HL-60 (cell line): ENCODE results near the gene MAN1A2.
A peak's percentile ranks its signal among the peaks of the same experiment; 100 is the strongest.

Experiments
- DNase-seq, 2 experiments: peaks; one replicate each; pipeline ENCODE4 v3.0.0-alpha.2; 2010 to 2020; ENCODE audit warnings: low read depth in 1 of 2, low spot score in 1 of 2
- H3K27ac ChIP-seq: fragments of 250-450 bp; sonication (Bioruptor Pico); replicated peaks from 2 replicates; pipeline ENCODE4 v1.5.1; 2020; ENCODE audit warnings: mild to moderate bottlenecking, moderate library complexity
- H3K27me3 ChIP-seq: fragments of 250-450 bp; sonication (Bioruptor Pico); 2 replicates; pipeline ENCODE4 v1.5.1; 2021; ENCODE audit warnings: mild to moderate bottlenecking, moderate library complexity; ENCODE audit not compliant: insufficient read depth, poor library complexity, severe bottlenecking
- H3K4me3 ChIP-seq: replicated peaks from 2 replicates; pipeline ENCODE4 v1.5.1; 2011; ENCODE audit warnings: mild to moderate bottlenecking, control low read depth, low read length; ENCODE audit not compliant: insufficient read depth
- GABPA ChIP-seq: IDR thresholded peaks from 2 replicates; pipeline ENCODE4 v1.6.1; 2012; ENCODE audit warnings: low read depth
- POLR2AphosphoS5 ChIP-seq: IDR thresholded peaks from 2 replicates; pipeline ENCODE4 v1.6.1; 2012; ENCODE audit warnings: low read depth
- SPI1 ChIP-seq: IDR thresholded peaks from 2 replicates; pipeline ENCODE4 v1.6.1; 2012; ENCODE audit warnings: low read depth, mild to moderate bottlenecking, borderline replicate concordance
- TF ChIP-seq, protein P1 (sequence below): IDR thresholded peaks from one replicate; pipeline ENCODE4 v1.5.1; 2011; ENCODE audit warnings: low read length, control low read depth, inconsistent platforms; ENCODE audit not compliant: insufficient read depth
- TF ChIP-seq, protein P2 (sequence below): IDR thresholded peaks from 2 replicates; pipeline ENCODE4 v1.6.1; 2012; ENCODE audit warnings: low read depth; ENCODE audit not compliant: insufficient replicate concordance

Gene MAN1A2

DNA sequence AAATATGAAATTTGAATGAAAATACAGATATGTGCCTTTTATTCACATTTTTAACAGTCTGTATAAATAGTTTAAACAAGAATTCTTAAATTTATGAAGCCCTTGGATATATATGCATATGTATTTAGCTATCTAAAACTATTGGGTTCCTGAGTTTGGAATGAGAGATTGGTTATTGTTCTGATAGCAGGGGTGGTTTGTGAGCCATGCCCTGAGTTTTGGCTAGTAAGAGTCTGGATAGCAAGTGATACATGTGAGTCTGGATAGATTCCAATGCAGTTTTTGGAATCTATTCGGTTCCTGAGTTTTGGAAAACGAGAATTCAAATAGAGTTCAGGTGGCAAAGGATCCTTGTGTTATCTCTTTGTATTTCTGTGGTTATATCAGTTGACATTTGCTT, 2.8 kb downstream of the MAN1A2 start:
- H3K27me3 ChIP-seq, result no peaks in the 10 kb centered on the region
- H3K27ac ChIP-seq, result no peak overlapping the region
- TF ChIP-seq SPI1, result no peak
- peak overlapping the region; percentile 2; the same call in 1 of the 2 replicates for H3K4me3 ChIP-seq
- no peak for DNase-seq

DNA sequence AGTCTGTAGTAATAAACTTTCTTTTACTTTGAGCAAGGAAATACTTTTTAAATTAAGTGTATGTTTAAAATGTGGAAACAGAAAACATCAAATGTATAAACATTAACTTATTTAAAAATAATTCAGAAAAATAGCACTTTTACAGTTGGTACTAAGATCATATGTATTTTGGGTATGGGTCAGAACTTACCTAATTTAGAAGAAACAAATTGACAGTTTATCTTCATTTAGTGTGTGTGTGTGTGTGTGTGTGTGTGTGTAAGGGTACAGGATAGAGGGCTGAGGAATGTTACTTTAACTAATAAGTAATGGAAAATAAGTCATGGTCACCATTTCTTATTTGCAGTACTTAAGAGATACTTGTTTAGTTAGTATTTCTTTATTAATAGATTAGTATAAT, 3.3 kb downstream of the MAN1A2 start:
- Histone ChIP-seq H3K27me3 (no peaks in the 10 kb centered on the region), H3K4me3 (peak overlapping the region; percentile 2; the same call in 1 of the 2 replicates), H3K27ac (no peak overlapping the region)
- DNase-seq, result no peak
- TF ChIP-seq POLR2AphosphoS5, result no peak
- TF ChIP-seq, protein P1, sequence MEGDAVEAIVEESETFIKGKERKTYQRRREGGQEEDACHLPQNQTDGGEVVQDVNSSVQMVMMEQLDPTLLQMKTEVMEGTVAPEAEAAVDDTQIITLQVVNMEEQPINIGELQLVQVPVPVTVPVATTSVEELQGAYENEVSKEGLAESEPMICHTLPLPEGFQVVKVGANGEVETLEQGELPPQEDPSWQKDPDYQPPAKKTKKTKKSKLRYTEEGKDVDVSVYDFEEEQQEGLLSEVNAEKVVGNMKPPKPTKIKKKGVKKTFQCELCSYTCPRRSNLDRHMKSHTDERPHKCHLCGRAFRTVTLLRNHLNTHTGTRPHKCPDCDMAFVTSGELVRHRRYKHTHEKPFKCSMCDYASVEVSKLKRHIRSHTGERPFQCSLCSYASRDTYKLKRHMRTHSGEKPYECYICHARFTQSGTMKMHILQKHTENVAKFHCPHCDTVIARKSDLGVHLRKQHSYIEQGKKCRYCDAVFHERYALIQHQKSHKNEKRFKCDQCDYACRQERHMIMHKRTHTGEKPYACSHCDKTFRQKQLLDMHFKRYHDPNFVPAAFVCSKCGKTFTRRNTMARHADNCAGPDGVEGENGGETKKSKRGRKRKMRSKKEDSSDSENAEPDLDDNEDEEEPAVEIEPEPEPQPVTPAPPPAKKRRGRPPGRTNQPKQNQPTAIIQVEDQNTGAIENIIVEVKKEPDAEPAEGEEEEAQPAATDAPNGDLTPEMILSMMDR, result no peak
- no peak for TF ChIP-seq GABPA
- TF ChIP-seq, protein P2, sequence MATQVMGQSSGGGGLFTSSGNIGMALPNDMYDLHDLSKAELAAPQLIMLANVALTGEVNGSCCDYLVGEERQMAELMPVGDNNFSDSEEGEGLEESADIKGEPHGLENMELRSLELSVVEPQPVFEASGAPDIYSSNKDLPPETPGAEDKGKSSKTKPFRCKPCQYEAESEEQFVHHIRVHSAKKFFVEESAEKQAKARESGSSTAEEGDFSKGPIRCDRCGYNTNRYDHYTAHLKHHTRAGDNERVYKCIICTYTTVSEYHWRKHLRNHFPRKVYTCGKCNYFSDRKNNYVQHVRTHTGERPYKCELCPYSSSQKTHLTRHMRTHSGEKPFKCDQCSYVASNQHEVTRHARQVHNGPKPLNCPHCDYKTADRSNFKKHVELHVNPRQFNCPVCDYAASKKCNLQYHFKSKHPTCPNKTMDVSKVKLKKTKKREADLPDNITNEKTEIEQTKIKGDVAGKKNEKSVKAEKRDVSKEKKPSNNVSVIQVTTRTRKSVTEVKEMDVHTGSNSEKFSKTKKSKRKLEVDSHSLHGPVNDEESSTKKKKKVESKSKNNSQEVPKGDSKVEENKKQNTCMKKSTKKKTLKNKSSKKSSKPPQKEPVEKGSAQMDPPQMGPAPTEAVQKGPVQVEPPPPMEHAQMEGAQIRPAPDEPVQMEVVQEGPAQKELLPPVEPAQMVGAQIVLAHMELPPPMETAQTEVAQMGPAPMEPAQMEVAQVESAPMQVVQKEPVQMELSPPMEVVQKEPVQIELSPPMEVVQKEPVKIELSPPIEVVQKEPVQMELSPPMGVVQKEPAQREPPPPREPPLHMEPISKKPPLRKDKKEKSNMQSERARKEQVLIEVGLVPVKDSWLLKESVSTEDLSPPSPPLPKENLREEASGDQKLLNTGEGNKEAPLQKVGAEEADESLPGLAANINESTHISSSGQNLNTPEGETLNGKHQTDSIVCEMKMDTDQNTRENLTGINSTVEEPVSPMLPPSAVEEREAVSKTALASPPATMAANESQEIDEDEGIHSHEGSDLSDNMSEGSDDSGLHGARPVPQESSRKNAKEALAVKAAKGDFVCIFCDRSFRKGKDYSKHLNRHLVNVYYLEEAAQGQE, result no peak
- no peak for TF ChIP-seq SPI1

DNA sequence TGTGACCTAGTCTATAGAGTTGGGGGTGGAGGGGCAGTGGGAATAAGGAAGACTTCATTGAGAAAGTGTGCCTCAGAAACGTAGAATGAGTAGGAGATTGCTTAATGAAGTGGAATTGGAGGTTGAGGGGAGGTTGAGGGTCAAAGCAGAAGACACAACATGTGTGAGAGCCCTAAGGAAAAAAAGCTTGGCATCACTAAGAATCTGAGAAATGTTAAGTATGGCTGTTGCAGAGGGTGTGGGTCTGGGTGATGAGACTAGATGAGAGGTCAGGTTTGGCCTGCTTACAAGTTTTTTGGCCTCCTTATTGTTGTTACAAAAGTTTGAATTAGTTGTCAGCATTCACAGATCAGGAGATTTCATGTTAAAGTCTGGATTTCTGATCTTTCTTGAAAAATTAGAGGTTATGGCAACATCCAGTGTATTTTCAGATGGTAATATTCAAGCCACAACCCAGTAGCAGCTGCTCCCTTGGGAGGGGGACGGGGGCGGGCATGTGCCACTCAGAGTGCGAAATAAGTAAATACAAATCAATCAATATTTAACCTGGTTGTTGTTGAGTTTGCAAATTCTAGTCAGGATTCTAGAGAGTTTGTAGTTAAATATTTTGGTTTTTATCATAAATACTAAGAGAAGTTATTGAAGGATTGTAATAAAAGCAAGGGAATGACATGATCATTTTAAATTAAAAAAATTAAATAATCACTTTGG, 4.3 kb downstream of the MAN1A2 start:
- DNase-seq, result no peak
- Histone ChIP-seq H3K27ac (no peak overlapping the region), H3K4me3 (no peak overlapping the region), H3K27me3 (no peaks in the 10 kb centered on the region)
- TF ChIP-seq GABPA (no peak), POLR2AphosphoS5 (no peak), SPI1 (no peak)
- TF ChIP-seq, protein P2, result no peak
- TF ChIP-seq, protein P1, result no peak

DNA sequence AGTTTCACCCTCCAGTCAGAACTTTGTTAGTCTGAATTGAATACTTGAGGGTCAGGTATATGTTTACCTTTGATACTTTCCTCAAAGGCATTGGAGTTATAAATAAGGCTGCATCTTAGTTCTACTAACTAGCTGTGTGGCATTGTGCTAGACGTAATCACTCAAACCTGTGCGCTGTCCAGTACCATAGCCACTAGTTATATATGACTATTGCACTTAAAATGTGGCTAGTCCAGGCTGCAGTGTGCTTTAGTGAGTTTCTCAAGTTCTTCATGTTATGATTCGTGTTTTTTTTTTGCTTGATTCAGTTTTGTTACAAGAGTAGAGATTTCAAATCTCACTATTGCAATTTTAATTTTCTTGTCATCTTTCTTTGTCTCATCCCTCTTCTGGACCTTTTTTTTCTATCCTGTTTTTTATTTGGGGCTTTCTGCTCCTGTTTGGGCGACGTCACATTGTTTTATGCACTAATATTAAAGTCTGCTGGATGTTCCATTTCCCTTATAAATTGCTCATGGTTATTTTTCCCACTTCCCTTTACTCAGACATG, 5.7 kb downstream of the MAN1A2 start:
- DNase-seq, result no peak
- Histone ChIP-seq H3K4me3 (no peak overlapping the region), H3K27ac (no peak overlapping the region), H3K27me3 (no peaks in the 10 kb centered on the region)
- no peak for TF ChIP-seq SPI1
- TF ChIP-seq, protein P1, result no peak
- no peak for TF ChIP-seq GABPA
- no peak for TF ChIP-seq POLR2AphosphoS5
- TF ChIP-seq, protein P2, result no peak
